GM12878 (cell line): ENCODE results near the gene WASF2. TPM values are rescaled to one million over a fixed set of nuclear protein-coding genes. Genes with fewer than 3 reads are reported as not detected.

Experiments
- ATAC-seq: fragments of 200-7000 bp; cut with Tn5 transposase; 3 replicates; pipeline ENCODE4 v1.9.1; 2020; ENCODE audit warnings: mild to moderate bottlenecking, moderate library complexity
- BruUV-seq: library from RNA; stranded (reverse); fragments of 400-500 nt; replicated peaks from 2 replicates; lab custom pipeline; 2021; lab: Mats Ljungman, UMichigan
- CTCF ChIA-PET: fragments of 300-600 bp; sonication (Branson Sonifier 250); formaldehyde crosslinking; extraction: SDS; loops from one replicate; lab custom pipeline; 2021; ENCODE audit warnings: inconsistent platforms; lab: Yijun Ruan, JAX
- POLR2A ChIA-PET: fragments of 350-600 bp; formaldehyde crosslinking; extraction: SDS; loops from one replicate; lab custom pipeline; 2021; ENCODE audit warnings: inconsistent platforms; lab: Charles Lee
- RAD21 ChIA-PET: fragments of 300-600 bp; sonication (Branson Sonifier 250); formaldehyde crosslinking; loops from one replicate; lab custom pipeline; 2023; ENCODE audit warnings: antibody characterized with exemption; ENCODE audit not compliant: unreplicated experiment; lab: Charles Lee
- SMC1A ChIA-PET: fragments of 300-600 bp; sonication (Branson Sonifier 250); formaldehyde crosslinking; loops from one replicate; lab custom pipeline; 2023; ENCODE audit not compliant: unreplicated experiment, uncharacterized antibody; lab: Charles Lee
- DNase-seq: peaks from one replicate; pipeline ENCODE4 v3.0.0-alpha.2; 2011; ENCODE audit warnings: low read depth, low spot score
- FAIRE-seq: peaks from 3 replicates; lab custom pipeline; 2011; peaks lifted over from hg19 to GRCh38; lab: Jason Lieb, UNC
- H2AFZ ChIP-seq: 2 replicates; pipeline ENCODE4 v1.6.0; 2011; ENCODE audit warnings: low read depth, low read length, control low read depth; ENCODE audit not compliant: control insufficient read depth
- H3K27ac ChIP-seq: 2 replicates; pipeline ENCODE4 v1.5.1; 2011; ENCODE audit warnings: control low read depth; ENCODE audit not compliant: control insufficient read depth, insufficient read depth
- H3K27me3 ChIP-seq, 2 experiments: replicated peaks in 1 of 2; 2 replicates each; pipeline versions ENCODE4 v1.6.0 to v1.6.1; 2011; ENCODE audit warnings: low read length in 1 of 2; ENCODE audit not compliant: control insufficient read depth in 2 of 2, insufficient read depth in 2 of 2
- H3K36me3 ChIP-seq, 2 experiments: 2 replicates each; pipeline ENCODE4 v1.5.1; 2011; ENCODE audit warnings: low read length in 1 of 2; ENCODE audit not compliant: control insufficient read depth in 2 of 2, insufficient read depth in 2 of 2
- H3K4me1 ChIP-seq: 2 replicates; pipeline ENCODE4 v1.6.1; 2011; ENCODE audit warnings: mild to moderate bottlenecking, low read length, moderate library complexity, mixed read lengths; ENCODE audit not compliant: control insufficient read depth, insufficient read depth
- H3K4me2 ChIP-seq: 2 replicates; pipeline ENCODE4 v1.6.0; 2011; ENCODE audit warnings: control low read depth; ENCODE audit not compliant: control insufficient read depth, insufficient read depth
- H3K4me3 ChIP-seq: fragments of 200-600 bp; sonication (generic); 2 replicates; pipeline ENCODE4 v1.5.1; 2016
- H3K79me2 ChIP-seq: 2 replicates; pipeline ENCODE4 v1.6.0; 2011; ENCODE audit warnings: low read length; ENCODE audit not compliant: control insufficient read depth, insufficient read depth
- H3K9ac ChIP-seq: 2 replicates; pipeline ENCODE4 v1.8.0; 2011; ENCODE audit warnings: low read length, control low read depth, mixed read lengths; ENCODE audit not compliant: control insufficient read depth, insufficient read depth
- H3K9me3 ChIP-seq: replicated peaks from 3 replicates; pipeline ENCODE4 v1.5.1; 2011; ENCODE audit warnings: mild to moderate bottlenecking, low read length; ENCODE audit not compliant: control insufficient read depth, insufficient read depth
- H4K20me1 ChIP-seq: 2 replicates; pipeline ENCODE4 v1.6.0; 2011; ENCODE audit not compliant: control insufficient read depth, insufficient read depth
- BCL3 ChIP-seq: IDR thresholded peaks from 2 replicates; pipeline ENCODE4 v1.6.1; 2011; ENCODE audit warnings: borderline replicate concordance, low read depth, mild to moderate bottlenecking, moderate library complexity, low read length; ENCODE audit not compliant: insufficient read depth, poor library complexity, severe bottlenecking
- CHD1 ChIP-seq: IDR thresholded peaks from 2 replicates; pipeline ENCODE4 v1.6.1; 2012; ENCODE audit warnings: low read depth, low read length, improper control_type of control experiment
- EED ChIP-seq: sonication (generic); IDR thresholded peaks from 2 replicates; pipeline ENCODE4 v1.6.1; 2016; ENCODE audit warnings: antibody characterized with exemption, low read depth
- ELK1 ChIP-seq: IDR thresholded peaks from 2 replicates; pipeline ENCODE4 v1.6.1; 2012; ENCODE audit warnings: low read depth, low read length, improper control_type of control experiment
- ESRRA ChIP-seq: IDR thresholded peaks from 2 replicates; pipeline ENCODE4 v1.6.1; 2012; ENCODE audit warnings: mild to moderate bottlenecking, low read length, improper control_type of control experiment
- ETV6 ChIP-seq, 2 experiments: fragments of 450-650 bp in 1 of 2; IDR thresholded peaks in 1 of 2; conservative IDR thresholded peaks in 1 of 2; 2 replicates each; pipeline ENCODE4 v1.6.1; 2014; ENCODE audit warnings: antibody characterized with exemption in 1 of 2, borderline replicate concordance in 1 of 2, low read depth in 1 of 2, mild to moderate bottlenecking in 1 of 2, moderate library complexity in 1 of 2
- IRF4 ChIP-seq: IDR thresholded peaks from 2 replicates; pipeline ENCODE4 v1.6.1; 2011; ENCODE audit warnings: low read depth, low read length
- KLF5 ChIP-seq: fragments of 450-650 bp; IDR thresholded peaks from 2 replicates; pipeline ENCODE4 v1.6.1; 2014; ENCODE audit warnings: mild to moderate bottlenecking; ENCODE audit not compliant: partially characterized antibody
- LARP7 ChIP-seq: fragments of 450-650 bp; IDR thresholded peaks from 2 replicates; pipeline ENCODE4 v1.6.1; 2017; ENCODE audit warnings: mild to moderate bottlenecking
- POLR2A ChIP-seq: IDR thresholded peaks from 2 replicates; pipeline ENCODE4 v1.6.1; 2011; ENCODE audit warnings: low read depth, mild to moderate bottlenecking, low read length
- POLR2AphosphoS5 ChIP-seq: IDR thresholded peaks from 2 replicates; pipeline ENCODE4 v1.6.1; 2011; ENCODE audit warnings: mild to moderate bottlenecking, low read length, inconsistent platforms
- REST ChIP-seq: IDR thresholded peaks from 2 replicates; pipeline ENCODE4 v1.6.1; 2012; ENCODE audit warnings: mild to moderate bottlenecking, low read depth, low read length
- ZBTB40 ChIP-seq: fragments of 450-650 bp; IDR thresholded peaks from 2 replicates; pipeline ENCODE4 v1.6.1; 2016; ENCODE audit warnings: mild to moderate bottlenecking, moderate library complexity, borderline replicate concordance
- ZNF24 ChIP-seq: fragments of 450-650 bp; IDR thresholded peaks from 2 replicates; pipeline ENCODE4 v1.6.1; 2017; ENCODE audit warnings: antibody characterized with exemption, mild to moderate bottlenecking
- WGBS: methylation state at CpG from one replicate; pipeline ENCODE4 v1.1.6; 2016; ENCODE audit warnings: low lambda C conversion rate; ENCODE audit not compliant: insufficient replicate concordance, insufficient coverage; ENCODE audit errors: missing lambda C conversion rate; 5-methylcytosine and 5-hydroxymethylcytosine counted together
- in situ Hi-C: fragments of 300-500 bp; cut with MboI; formaldehyde crosslinking; loops from 9 replicates; pipeline ENCODE4 v1.14.3; 2018; ENCODE audit warnings: mixed read lengths
- intact Hi-C: fragments of 100-400 bp; cut with micrococcal nuclease; formaldehyde crosslinking; loops from one replicate; pipeline ENCODE4 v1.14.2; 2022; ENCODE audit not compliant: unreplicated experiment
- polyA plus RNA-seq, 11 experiments: library from polyadenylated mRNA; depleted of rRNA in 4 of 11; unstranded in 6 of 11; stranded (reverse) in 5 of 11; fragments of >200 nt; fragmentation: Nextera tagmentation in 4 of 11; fragmentation: Illumina TruSeq in 1 of 11; extraction: Ambion mirVana in 4 of 11; extraction: Trizol in 1 of 11; gene quantifications; 1 replicate in 1 of 11; 2 replicates in 10 of 11; pipeline versions ENCODE4 v1.2.1 to v1.2.3, GENCODE V29; 2011 to 2016; ENCODE audit warnings: inconsistent platforms in 2 of 11, missing spikeins in 2 of 11, low read depth in 1 of 11
- total RNA-seq, 4 experiments: library from RNA; depleted of rRNA in 3 of 4; stranded (reverse); fragments of >200 nt in 3 of 4; fragmentation: Illumina TruSeq in 1 of 4; extraction: Trizol in 1 of 4; gene quantifications; 2 replicates each; pipeline versions ENCODE4 v1.2.1 to v1.2.3, GENCODE V29; 2013 to 2021

Gene WASF2
- total and polyA plus RNA-seq, 10 of the 15 experiments (the other 5 are each of a cell fraction or from before 2014, with no cell fraction given): 7.0 to 111 (median 37.1) TPM

DNA sequence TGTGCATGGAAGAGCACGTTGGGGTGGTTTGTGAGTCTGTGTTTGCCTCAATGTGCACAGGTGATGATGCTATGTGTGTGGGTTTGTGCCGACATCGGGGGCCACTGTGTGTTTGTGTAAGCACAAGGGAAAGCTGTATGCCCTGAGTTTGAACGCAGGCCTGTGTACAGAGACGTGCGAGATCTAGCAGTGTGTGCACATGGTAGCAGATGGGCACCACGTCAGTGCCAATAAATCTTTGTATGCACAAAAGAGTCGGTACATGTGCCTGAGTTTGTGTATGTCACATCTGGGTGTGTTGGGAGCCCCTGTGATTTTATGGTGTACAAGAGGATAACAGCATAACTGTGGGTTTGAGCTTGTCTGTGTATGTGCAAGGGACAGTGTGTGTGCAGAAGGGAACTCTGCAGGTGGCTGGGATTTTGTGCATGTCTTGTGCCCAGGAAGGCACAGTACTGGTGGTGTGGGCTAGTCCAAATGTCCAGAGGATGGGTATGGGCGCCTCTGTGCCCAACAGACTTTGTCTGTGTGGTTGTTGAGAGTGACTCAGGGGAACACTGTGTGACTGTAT is 32.0 kb upstream of the WASF2 start:
- intact Hi-C loops (no loop called here), in situ Hi-C loops (no loop called here)
- ChIA-PET POLR2A (interaction anchor here (1.7 kb wide), 1 partner anchor 31 kb away, joined by 5 read pairs; the partner anchor contains the start of gene WASF2), CTCF (no interaction called here), SMC1A (interaction anchor here (1.0 kb wide), 1 partner anchor 14 kb away, joined by 3 read pairs; no protein-coding TSS in a partner anchor), RAD21 (no interaction called here)
- Histone ChIP-seq H3K27me3 (no peaks in the 10 kb centered on the region), H3K4me1 (peaks cover 22% of the 10 kb centered on the region), H3K36me3 (no peaks in the 10 kb centered on the region), H2AFZ (no peak overlapping the region), H3K4me2 (no peak overlapping the region), H3K79me2 (peaks cover 4% of the 10 kb centered on the region; the same call in 1 of the 2 replicates), H3K9ac (no peak overlapping the region), H4K20me1 (no peaks in the 10 kb centered on the region), H3K9me3 (no peaks in the 10 kb centered on the region), H3K4me3 (no peak overlapping the region), H3K27ac (no peak overlapping the region)
- FAIRE-seq (no peak), ATAC-seq (no peak), DNase-seq (no peak)
- 54% methylated on average over 9 of the region's 9 CpGs for WGBS
- no TSS peak for BruUV-seq
- TF ChIP-seq LARP7 (no peak), IRF4 (no peak), ZNF24 (no peak), KLF5 (no peak), CHD1 (no peak), ZBTB40 (no peak), ESRRA (no peak), POLR2AphosphoS5 (no peak), ELK1 (no peak), POLR2A (no peak), REST (no peak), EED (no peak), ETV6 (conservative IDR thresholded peaks at IDR 0.05 in 1 of 2, IDR thresholded peaks at IDR 0.05 in 1 of 2; ENCODE audit: borderline replicate concordance in 1 of 2, low read depth in 1 of 2) (no peak), BCL3 (no peak)
